HG03521 (cell line): ENCODE measurements around the gene VEZT.

Experiments used
- ATAC-seq: cut with Tn5 transposase; IDR thresholded peaks from one replicate; pipeline ENCODE4 v1.9.1; 2021; ENCODE audit warnings: mild to moderate bottlenecking, moderate library complexity; ENCODE audit not compliant: unreplicated experiment

The VEZT gene

DNA sequence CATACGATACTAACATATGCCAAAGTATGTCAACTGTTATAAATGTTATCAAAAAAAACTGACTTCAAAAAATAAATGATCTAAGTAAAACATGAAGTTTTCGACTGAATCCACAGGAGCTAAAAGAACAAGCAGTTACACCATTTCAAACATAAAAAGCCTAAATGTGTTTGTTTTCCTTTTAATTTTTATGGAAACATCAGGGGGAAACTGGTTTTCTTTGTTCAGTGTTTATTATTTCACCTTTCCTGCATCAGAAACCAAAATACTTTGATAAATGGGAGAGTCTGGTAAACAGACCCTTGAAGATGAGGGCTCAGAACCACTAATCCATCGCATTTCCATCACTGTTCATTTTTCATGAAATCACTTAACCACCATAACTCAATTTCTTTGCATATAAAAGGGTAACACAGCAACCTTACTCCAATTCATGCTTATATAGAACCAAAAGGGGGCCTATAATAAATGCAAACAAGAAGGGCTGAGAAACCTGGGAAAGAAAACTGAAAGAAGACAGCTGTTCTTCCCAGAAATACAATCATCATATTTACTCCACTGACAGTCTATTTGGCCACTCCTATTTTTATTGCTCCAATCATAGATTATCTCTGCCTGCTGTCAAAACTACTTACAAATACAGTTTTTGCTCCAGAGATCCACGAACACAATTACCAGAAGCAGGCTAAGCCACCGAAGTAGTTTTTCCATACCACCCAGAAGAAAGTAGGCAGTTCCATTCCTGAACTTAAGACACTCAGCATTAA, 17.3 kb upstream of the VEZT start:
- no peak for ATAC-seq

DNA sequence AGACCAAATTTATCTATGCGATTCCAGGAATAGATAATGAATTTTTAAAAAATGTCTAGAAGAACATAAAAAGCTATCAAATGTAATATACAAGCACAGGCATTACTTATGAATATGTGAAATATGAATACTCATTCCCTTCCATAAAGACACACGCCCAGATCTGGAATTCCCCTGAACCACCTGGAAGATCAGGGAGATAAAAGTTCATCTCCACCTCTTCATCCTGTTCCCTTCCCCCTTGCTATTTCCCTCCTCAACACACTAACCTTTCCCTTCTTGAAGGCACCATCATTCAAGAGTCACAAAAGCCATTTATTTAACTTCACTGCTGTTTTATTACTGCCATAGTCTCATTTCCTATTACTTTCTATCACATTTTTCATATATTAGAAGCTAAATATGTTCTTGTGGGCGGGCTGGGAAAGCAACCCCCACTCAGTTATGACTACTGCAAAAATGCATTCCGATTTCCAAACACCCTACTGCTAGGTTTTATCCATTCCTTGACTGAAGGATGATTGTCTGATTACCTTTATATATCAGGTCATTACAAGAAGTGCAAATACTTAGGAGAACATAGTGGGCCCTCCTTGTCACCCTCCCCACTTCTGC, 16.4 kb upstream of the VEZT start:
- no peak for ATAC-seq

DNA sequence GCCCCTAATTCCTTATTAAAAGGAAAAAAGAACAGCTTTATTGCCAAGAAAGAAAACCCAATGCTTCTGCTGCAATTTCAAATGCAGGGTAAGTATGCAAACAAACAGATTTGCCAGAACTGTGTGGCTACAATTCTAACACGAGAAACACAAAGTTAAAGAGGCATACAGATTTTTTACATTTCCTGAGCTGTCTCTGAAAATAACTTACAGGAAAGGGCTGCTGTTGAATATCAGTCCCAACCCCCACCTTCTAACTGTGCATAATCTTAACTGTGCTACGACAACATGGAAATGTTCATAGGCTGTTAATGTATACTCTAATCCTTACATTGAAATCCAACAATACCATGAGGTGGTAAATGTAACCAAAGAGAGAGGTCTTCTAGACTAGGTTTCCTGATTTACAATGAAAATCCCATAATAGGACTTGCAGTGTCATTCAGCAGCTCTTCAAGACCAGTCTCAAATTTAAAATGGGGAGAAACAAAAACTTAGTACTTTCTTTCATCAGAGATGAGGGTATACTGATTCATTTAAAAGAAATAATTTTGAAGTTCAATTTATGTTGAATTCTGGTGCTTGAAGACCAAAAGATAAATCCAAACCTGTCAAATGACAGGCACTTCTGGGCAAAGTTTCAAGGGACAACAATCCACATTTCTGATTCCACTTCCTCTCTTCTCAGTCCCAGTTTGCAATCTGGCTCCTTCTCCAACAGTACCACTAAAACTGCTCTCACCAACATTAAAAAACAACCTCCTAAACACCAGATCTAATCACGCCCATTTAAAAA, 14.7 kb upstream of the VEZT start:
- ATAC-seq, result no peak

DNA sequence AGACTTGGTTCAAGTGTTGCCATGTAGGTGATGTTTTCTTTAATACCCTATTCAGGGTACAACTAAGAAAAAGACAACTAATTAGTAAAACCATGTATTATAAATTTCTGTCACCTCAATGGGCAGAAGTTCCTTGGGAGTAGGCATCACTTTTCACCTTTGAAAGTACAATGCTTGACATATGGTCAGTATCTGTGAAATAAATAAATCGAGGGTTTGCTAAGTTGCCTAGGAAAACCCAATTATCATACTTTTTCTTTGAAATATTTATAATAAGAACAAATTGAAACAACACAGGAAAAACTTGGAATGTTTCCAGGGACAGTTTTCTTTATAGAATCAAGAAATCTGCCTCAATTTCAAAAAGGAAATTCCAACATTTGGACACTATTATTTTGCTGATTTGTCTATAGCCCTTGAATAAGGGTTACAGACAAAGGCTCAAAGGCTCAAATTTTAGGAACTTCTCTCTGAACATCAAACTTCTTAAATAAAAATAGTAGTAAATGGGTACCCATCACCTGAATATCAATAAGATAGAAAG, 14.0 kb upstream of the VEZT start:
- ATAC-seq, result no peak

DNA sequence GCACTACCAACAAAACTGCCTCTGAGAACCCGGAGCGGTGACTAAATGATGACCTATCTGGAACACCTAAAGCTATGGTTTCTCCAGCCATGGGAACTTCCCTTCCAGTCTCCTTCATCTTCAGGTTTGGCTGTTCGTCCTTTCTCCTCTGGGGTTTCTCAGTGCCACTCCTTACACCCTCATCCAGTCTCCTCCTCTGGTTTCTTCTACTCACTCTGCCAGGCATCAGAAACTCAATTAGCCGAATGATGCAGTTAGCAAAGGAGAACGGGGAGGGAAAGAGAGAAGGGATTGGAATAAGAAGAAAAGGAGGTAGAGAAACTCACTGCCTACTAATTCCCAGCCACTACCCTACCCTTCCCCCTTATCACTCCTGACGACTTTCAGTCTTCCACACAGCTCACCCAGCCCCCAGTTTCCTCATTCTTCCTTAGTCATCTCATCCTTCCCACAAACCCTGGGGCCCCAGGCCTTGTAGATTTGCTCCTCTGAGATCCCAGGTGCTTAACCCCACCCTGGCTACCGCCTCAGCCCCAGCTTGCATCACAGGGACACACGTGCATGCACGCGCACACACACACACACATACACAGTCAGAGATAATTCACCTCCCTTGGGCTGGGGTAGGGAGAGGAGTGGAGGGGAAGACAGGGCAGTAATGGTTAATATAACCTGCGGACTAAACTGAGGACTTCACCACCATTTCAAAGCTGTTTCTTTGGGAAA, 13.3 kb upstream of the VEZT start:
- no peak for ATAC-seq

DNA sequence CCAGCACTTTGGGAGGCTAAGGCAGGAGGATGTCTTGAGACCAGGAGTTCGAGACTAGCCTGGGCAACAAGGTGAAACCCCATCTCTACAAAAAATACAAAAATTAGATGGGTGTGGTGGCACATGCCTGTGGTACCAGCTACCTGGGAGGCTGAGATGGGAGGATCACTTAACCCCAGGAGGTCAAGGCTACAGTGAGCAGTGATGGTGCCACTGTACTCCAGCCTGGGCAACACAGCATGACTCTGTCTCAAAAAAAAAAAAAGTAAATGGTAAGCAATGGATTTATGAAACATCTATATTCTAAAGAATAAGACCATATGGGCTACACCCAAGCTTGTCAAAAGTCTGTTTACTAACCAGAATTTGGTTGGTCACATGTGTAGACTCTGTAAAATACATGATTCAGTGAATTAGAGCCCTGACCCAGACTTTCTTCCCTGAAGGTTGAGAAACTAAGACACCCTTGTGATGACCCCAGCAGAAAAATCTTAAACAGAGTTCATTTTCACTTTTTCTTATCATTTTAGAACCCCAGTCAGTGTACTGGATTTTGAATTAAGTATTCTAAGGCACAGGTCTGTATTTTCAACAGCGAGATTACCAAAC, 12.5 kb upstream of the VEZT start:
- ATAC-seq, result no peak

DNA sequence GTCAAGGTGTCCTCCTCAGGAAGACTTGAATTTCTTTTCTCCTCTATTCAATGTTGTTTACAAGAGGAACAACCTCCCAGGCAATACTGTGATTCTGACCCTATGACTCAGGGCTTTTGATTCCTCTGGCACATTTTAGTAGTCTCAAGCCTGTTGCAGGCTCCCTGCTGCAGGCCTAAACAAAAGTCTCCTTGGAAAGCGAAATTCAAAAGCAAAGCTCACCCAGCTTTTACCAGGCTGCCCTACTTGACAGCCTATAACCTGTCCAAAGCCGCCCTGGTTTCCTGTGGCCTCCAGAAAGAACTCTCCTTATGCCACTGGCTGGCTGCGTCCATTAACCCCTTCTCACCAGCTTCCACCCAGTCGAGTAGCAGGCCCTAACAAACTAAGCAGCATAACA, 11.9 kb upstream of the VEZT start:
- ATAC-seq, result no peak

DNA sequence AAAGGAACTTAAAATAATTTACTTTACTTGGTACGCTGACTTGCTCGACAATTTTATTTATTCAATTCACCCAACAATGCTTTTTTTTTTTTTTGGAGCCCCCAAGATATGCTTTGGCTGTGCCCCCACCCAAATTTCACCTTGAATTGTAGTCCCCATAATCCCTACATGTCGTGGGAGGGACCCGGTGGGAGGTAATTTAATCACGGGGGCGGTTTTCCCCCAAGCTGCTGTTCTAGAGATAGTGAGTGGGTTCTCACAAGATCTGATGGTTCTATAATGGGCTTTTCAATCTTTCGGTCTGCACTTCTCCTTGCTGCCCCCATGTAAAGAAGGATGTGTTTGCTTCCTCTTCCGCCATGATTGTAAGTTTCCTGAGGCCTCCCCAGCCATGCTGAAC, 10.7 kb upstream of the VEZT start:
- ATAC-seq, result no peak

DNA sequence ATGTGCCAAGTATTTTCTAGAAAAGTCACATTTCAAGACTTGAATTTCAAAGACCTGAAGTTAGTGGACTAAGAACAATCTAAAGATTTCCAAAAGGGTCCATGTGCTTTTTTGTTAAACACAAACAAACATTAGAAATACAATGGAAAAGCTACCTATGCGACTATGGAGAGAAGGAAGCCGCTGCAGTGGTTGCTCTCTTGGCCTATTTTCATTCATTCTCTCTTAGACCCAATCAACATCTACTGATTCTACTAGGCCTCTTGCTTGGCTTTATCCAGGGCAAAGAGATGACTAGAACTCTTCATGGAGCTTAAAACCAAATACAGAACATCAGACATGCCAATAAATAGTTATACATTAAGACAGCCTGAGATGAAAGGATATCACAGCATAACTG, 10.2 kb upstream of the VEZT start:
- no peak for ATAC-seq

DNA sequence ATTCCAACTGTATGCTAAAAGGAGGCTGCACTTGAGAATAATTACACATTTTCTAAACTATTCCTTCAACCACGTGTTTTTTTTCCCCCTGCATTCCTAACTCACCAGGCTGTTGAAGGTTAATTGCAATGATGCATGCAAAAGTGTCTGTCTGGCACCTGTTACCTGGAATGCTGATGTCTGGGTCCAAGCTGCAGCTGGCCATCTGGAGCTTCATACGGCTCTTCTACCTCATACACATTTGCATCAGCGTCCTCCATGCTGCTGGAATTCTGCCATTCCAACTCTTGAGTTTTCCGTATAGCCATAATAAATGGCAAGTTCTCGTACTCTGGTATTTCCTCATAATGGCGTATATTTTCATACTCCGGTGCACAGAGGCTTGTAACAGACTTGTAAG, 8.9 kb upstream of the VEZT start:
- no peak for ATAC-seq

DNA sequence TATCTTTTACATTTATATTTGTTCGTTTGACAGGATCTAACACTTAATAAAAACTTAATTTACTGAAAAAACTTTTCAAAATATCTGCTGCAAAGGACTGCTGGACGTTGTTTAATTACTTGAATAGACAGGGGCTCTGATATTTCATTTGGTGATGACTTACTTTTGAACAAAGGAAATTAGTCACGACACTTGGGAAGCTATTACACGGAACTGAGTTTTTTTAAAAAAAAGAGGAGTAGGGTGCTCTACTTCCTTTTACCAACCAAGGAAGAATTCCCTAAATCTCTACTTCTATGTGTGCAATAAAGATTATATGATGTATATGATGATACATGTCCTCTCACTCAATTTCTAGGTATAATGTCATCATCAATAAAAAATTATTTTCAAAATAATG, 5.0 kb upstream of the VEZT start:
- ATAC-seq, result no peak

DNA sequence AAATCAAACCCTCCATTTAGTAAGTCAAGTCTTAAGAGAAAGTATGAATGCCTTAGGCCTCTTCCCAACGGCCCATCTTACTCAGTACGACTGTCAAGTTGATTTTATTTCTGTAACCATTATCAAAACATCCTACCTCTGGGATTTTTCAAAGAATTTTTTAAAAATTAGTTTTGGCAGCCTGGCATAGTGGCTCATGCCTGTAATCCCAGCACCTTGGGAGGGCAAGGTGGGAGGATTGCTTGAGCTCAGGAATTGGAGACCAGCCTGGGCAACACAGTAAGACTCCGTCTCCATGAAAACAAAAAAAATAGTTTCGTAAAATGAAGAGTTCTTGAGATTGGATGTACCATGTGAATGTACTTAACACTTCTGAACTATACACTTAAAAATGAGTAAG, 4.5 kb upstream of the VEZT start:
- no peak for ATAC-seq

DNA sequence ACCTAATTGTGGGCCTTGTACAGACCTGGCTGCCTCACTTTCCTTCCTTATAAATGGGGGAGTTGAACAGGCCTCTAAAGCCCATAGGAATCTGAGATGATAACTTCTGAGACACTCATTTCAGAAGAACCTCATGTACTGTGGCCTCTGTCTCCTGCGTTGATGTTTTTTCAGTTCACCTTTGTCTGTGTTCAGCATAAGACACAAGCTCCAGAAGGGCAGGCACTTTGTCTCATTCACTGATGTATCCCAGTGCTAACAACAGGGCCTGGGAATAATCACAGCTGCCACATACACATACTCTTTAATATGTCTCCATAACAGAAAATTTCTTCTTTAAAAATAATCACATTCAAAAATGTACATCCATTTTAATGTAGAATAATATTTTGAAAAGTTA, 3.7 kb upstream of the VEZT start:
- no peak for ATAC-seq

DNA sequence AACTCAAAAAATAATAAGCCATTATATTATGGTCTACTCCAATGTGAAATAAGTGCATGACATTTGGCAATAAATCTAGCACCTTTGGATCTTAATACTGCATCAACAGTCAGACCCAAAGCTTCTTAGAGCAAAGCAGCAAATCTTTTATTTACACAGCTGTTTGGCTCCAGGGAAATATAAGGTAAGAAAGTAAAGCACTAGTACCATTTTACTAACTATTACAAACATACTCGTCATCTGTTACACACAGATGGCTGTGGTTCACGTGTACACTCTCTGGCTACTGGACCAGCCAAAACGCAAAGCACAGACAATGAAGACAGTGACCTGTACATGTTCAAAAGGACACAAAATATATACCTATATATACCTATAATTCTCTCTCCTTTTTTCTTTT, 3.1 kb upstream of the VEZT start:
- ATAC-seq, result no peak

DNA sequence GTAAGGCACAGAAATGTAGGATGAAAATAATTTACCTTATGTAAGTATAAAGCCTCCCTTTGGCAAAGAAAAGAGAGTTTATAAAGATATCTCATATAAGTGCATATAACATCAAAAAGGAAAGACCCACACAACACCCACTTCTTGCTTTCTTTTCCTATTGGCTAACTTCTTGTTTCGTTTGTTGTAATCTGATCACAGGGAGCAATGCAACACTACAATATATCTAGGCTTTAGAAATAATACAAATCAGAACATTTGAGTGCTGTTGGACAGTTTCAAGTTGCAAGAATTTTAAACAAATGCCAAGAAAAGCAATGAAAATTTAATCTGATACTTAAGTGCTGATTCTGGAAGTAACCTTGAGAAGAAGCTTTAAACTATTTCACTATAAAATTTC, 1.7 kb upstream of the VEZT start:
- ATAC-seq, result no peak

DNA sequence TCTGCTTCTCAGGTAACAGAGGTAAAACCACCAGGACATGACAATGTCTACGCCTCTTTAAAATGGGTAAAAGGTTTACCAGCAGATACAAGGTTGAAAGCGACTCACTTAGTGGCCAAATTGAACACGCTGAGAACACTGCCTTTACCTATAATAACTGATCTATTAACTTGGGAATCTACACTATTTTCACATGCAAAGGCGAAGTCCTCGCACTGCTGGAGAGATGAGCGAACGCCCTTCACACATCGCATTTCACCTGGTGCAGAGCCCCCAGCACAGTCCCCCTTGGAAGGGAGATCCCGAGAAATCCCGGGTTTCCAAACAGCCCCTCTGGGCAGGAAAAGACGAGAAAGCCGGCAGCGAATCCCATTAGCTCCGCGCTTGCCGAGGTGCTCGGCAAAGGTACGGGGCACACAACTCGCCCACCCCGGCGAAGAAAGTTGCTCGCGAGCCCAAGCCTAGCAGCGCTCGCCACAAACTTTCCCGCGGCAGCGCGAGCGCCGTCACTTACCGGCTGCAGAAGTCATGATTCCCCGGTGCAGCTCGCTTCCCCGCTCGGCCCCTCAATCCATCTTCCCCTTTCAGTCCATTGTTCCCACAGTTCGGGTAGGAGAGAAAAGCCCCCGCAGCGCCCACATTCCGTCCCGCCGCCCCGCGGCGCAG, 763 bp upstream of the VEZT start:
- ATAC-seq, result peak; percentile 19

DNA sequence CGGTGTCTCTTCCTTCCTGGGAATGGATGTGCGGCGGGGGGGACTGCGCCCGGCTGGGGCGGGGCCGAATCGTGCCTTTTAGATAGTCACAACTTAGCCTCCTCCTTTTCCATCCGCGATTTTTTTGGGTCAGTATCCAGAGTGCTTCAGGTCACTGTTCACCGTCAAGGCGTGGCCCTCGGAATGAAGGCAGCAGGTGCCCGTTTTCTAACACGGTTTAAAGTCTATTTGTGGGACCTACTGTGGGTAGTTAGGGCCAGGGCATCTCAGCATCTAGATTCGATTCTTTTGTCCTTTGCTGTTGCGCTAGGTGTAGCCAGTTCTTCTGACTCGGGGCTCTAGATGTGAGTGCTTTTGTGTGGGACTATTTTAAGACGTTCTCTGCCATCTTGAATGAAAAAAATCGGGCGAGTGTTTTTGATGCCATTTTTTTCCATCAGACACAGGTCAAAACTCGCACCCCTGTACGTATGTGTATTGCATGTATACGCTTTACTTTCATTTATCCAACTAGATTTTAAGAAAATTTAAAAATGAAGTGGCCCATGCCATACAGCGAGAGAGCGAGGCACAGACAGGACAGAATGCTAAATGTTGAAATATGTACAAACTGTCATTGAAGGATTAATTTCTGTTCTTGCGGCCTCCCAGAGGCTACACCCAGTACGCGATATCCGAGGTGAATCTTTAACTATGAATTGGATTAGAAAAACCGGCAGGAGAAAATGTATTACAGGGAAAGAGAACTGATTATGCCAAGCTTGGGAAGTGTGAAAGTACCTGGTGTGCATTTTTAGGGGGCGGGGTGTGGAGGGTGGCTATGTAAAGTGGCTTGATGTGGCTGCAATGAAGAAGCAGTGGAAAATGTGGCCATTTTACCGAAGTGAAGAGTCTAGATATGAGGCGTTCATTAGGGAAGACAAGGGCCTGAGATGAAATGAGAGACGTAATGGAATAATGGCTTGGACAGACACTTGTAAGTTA, 835 bp downstream of the VEZT start:
- ATAC-seq, result peak; percentile 1

DNA sequence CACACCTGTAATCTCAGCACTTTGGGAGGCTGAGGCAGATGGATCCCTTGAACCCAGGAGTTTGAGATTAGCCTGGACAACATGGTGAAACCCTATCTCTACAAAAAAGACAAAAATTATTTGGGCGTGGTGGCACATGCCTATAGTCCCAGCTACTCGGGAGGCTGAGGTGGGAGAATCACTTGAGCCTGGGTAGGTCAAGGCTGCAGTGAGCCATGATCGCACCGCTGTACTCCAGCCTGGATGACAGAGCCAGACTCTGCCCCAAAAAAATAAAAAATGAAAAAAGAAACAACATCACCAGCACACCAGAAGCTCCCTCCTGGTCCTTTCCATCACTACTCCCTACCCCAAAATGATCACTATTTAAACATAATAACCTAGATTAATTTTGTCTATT, 2.6 kb downstream of the VEZT start:
- ATAC-seq, result no peak

DNA sequence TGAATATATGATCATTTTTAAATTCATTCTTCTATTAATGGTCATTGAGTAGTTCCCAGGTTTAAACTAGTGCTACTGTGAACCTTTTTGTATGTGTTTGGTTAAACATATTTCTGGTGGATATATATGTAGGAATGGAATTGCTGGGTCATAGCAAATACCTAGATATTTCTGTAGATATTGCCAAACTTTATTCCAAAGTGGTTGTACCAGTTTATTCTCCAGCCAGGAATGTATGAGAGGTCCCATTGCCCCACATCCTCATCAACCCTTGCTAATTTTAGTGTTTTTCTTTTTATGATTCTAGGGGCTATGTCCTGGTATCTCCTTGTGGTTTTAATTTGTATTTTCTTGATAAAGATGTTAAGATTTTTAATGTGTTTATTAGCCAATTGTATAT, 3.1 kb downstream of the VEZT start:
- no peak for ATAC-seq
